Measurements from ENCODE around the gene MED22. TPM values are rescaled to one million over a fixed set of nuclear protein-coding genes. Genes with fewer than 3 reads are reported as not detected.

Gene MED22
- polyA plus RNA-seq, 1 experiment: 14.1 TPM

DNA sequence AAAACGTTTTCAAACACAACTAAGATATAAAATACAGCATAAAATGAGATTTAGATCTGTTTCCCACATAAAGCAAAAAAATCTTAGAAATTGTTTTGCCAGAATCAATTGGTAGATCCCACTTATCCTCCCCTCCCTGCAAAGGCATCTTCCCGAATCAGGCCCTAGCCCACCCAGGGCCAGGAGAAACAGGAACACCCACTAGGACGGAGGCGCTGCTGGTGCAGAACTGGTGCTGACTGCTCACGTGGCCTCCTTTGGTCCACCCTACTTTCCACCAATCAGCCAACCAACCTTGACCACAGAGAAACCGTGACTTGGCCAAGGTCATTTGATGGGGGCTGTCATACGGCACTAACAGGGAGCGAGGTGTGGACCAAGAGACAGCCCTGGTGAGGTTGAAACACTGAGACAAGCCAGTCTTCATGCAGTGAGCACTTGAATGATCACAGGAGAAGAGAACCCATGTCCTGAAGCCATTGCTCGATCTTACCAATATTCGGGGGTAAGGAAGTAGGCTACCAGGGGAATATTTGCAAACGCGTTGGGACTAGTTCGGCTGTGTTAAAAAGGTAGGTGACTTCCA lies 13.7 kb upstream of the MED22 start:
- no peaks in the 10 kb centered on the region for H3K27me3 ChIP-seq (ENCODE audit: control insufficient read depth, insufficient read depth, low read length)
- no peak for DNase-seq (ENCODE audit: low read depth, low spot score)
- no peak overlapping the region for H3K4me3 ChIP-seq (ENCODE audit: low read depth, low read length)
- CTCF ChIA-PET: no interaction called here
- TF ChIP-seq, protein P1, sequence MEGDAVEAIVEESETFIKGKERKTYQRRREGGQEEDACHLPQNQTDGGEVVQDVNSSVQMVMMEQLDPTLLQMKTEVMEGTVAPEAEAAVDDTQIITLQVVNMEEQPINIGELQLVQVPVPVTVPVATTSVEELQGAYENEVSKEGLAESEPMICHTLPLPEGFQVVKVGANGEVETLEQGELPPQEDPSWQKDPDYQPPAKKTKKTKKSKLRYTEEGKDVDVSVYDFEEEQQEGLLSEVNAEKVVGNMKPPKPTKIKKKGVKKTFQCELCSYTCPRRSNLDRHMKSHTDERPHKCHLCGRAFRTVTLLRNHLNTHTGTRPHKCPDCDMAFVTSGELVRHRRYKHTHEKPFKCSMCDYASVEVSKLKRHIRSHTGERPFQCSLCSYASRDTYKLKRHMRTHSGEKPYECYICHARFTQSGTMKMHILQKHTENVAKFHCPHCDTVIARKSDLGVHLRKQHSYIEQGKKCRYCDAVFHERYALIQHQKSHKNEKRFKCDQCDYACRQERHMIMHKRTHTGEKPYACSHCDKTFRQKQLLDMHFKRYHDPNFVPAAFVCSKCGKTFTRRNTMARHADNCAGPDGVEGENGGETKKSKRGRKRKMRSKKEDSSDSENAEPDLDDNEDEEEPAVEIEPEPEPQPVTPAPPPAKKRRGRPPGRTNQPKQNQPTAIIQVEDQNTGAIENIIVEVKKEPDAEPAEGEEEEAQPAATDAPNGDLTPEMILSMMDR (IDR thresholded peaks at IDR 0.05; ENCODE audit: low read depth, low read length): no peak
- H3K9me3 ChIP-seq (ENCODE audit: control insufficient read depth, insufficient read depth, low read length): no peaks in the 10 kb centered on the region; the same call in 1 of the 2 replicates
- POLR2A ChIA-PET: interaction anchor here (0.7 to 2.1 kb wide), 2 partner anchors 9 to 14 kb away, joined by 3 to 10 read pairs; partner anchors contain the start of genes MED22 and RPL7A
- H3K27ac ChIP-seq (ENCODE audit: low read depth, low read length): no peak overlapping the region

DNA sequence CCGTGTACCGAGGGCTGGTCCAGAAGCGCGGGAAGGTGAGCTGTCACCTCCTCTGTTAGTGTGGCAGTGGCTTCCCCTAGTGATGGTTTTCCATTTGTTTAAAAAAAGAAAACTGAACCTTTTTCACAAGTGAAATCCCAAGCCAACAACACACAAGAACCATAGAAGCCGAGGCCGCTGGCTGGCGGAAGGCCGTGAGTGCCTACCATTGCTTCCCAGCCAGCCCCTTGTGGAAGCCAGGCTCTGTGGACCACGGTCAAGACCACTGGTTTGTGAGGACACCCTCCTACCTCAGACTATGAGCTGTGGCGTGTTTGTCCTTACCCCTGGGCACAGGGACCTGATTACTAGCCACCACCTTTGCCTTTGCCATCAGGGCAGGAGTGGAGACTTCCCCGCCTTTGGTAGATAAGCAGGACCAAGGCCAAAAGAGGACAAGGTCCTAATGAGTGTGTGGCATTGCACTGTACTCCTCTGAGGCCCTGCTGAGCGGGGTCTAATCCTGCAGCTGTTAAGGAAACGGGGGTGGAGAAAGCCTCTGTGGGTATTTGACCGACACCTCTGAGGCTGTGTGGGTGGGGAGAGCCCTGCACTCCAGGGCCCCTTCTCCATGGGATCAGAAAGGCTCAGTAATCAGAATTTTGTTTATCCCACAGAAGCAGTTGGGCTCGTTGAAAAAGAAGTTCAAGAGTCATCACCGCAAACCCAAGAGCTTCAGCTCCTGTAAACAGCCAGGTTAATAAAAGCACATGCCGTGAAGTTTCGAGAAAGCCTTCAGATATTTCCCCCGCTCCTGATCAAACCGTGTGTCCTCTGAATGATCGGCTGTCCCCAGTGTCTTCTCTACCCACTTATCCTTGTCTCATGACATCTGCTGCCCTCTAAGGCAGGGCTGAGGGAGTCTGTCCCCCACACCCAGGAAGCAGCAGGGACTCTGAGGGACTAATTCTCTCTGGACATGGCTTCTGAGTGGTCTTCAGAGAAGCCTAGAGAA lies 12.8 kb upstream of the MED22 start:
- no peak overlapping the region for H3K4me3 ChIP-seq (ENCODE audit: low read depth, low read length)
- CTCF ChIA-PET: interaction anchor here (0.7 kb wide), 1 partner anchor 559 kb away, joined by 3 read pairs; no protein-coding TSS in a partner anchor
- TF ChIP-seq, protein P1 (IDR thresholded peaks at IDR 0.05; ENCODE audit: low read depth, low read length): no peak
- H3K27me3 ChIP-seq (ENCODE audit: control insufficient read depth, insufficient read depth, low read length): no peaks in the 10 kb centered on the region
- POLR2A ChIA-PET: interaction anchor here (1.5 to 2.1 kb wide), 2 partner anchors 11 to 13 kb away, joined by 9 to 10 read pairs; partner anchors contain the start of genes MED22 and RPL7A
- no peaks in the 10 kb centered on the region; the same call in 1 of the 2 replicates for H3K9me3 ChIP-seq (ENCODE audit: control insufficient read depth, insufficient read depth, low read length)
- H3K27ac ChIP-seq (ENCODE audit: low read depth, low read length): no peak overlapping the region
- DNase-seq (ENCODE audit: low read depth, low spot score): no peak

DNA sequence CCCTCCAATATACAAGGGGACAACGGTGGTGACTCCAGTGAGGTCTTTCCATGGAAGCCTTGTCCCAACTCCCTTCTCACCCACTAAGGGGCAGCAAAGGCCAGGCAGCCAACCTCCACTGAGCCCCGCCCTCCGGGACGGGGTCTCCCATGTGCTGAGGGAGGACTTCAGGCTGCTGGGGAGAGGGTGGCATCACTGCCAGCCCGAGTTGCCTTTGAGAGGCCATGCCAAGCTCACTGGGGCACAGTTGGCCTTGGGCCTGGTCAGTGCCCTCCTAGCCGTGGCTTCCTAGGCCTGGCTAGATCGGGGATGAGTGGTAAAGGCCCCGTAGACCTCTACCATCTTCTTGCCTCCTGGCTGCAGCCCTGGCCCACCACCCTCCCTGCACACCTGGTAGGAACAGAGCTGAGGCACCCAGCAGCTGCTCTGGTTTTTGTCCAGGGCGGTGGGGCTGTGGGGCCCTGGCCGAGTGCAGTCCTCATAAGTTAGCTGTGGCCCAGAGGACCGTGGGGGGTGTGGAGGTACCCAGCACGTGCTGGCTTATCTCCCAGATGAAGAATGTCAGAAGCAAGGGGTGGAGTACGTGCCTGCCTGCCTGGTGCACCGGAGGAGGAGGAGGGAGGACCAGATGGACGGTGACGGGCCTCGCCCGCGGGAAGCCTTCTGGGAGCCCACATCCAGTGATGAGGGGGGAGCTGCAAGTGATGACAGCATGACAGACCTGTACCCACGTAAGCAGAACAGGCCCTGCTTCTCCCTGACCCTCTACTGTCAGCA lies 11.7 kb upstream of the MED22 start:
- TF ChIP-seq, protein P1 (IDR thresholded peaks at IDR 0.05; ENCODE audit: low read depth, low read length): 0 out of 2 replicates have a peak, but pooled peaks have one; percentile 23
- Histone ChIP-seq H3K27me3 (ENCODE audit: control insufficient read depth, insufficient read depth, low read length) (no peaks in the 10 kb centered on the region), H3K9me3 (ENCODE audit: control insufficient read depth, insufficient read depth, low read length) (no peaks in the 10 kb centered on the region; the same call in 1 of the 2 replicates), H3K27ac (ENCODE audit: low read depth, low read length) (no peak overlapping the region), H3K4me3 (ENCODE audit: low read depth, low read length) (no peak overlapping the region)
- DNase-seq (ENCODE audit: low read depth, low spot score): no peak
- POLR2A ChIA-PET: interaction anchor here (0.6 to 2.1 kb wide), 3 partner anchors 8 to 12 kb away, joined by 3 to 10 read pairs (median 9); partner anchors contain the start of genes MED22 and RPL7A
- CTCF ChIA-PET: interaction anchor here (0.7 kb wide), 1 partner anchor 560 kb away, joined by 3 read pairs; no protein-coding TSS in a partner anchor

DNA sequence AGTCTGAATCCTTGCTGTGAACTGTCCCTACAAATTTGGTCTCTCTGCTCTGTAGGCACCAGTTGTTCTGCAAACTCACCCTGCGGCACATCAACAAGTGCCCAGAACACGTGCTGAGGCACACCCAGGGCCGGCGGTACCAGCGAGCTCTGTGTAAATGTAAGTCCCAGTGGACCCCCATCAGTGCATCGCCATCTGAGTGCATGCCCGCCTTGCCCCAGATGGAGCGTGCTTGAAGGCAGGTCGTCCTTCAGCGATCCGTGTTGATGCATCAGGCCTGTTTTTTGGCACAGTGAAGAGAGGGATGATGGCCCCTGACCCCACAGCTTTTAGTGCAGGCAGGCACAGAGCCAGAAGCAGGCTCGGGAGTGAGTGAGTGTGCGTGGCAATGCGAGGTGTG lies 9.7 kb upstream of the MED22 start:
- H3K27ac ChIP-seq (ENCODE audit: low read depth, low read length): no peak overlapping the region
- no peaks in the 10 kb centered on the region for H3K27me3 ChIP-seq (ENCODE audit: control insufficient read depth, insufficient read depth, low read length)
- ChIA-PET CTCF (interaction anchor here (0.6 to 1.1 kb wide), 2 partner anchors 13 to 16 kb away, joined by 3 to 5 read pairs; no protein-coding TSS in a partner anchor), POLR2A (interaction anchor here (2.3 kb wide), 1 partner anchor 10 kb away, joined by 19 read pairs; the partner anchor contains the start of genes MED22 and RPL7A)
- no peak for DNase-seq (ENCODE audit: low read depth, low spot score)
- no peaks in the 10 kb centered on the region; the same call in 1 of the 2 replicates for H3K9me3 ChIP-seq (ENCODE audit: control insufficient read depth, insufficient read depth, low read length)
- TF ChIP-seq, protein P1 (IDR thresholded peaks at IDR 0.05; ENCODE audit: low read depth, low read length): no peak
- peak overlapping the region; percentile 92; the same call in 1 of the 2 replicates for H3K4me3 ChIP-seq (ENCODE audit: low read depth, low read length)
